Measurements from ENCODE around the gene SLC39A9. TPM values are rescaled to one million over a fixed set of nuclear protein-coding genes. Genes with fewer than 3 reads are reported as not detected.

Gene SLC39A9
- total RNA-seq, 1 experiment from 2014 or later = 39.8 TPM

DNA sequence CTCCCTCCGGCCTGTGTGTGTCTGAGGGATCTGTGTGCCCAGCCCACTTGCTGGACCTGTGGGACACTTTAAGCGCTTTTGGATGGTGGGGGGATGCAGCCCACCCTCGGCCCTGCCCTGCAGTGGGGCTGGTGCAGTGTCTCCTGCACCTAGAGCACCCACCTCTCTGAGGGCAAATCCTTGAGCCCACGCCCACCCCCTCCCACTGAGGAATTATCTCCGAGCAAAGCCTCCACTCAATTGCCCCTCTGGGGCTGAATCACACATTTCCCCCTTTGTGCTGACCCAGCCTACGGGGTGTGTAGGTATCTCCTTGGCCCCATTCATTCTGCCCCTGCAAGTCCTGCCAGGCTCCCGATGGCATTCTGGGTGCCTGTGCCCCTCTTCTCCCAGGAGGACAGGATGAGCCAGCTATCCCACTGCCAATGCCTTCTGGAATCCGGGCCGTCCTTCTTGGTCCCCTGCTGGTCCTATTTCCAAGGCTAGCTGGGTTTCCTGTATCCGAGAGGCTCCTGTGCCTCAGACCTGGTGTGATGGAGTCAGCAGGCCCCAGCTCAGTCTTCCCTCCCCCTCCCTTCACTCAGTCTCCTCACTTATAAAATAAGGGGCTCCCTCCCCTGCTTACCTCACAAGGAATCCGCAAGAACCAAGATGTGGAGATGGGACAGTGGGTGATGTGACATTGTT lies 49.3 kb upstream of the SLC39A9 start:
- H3K27me3 ChIP-seq (ENCODE audit: insufficient read depth, low read length) = no peaks in the 10 kb centered on the region
- TF ChIP-seq, protein P1, sequence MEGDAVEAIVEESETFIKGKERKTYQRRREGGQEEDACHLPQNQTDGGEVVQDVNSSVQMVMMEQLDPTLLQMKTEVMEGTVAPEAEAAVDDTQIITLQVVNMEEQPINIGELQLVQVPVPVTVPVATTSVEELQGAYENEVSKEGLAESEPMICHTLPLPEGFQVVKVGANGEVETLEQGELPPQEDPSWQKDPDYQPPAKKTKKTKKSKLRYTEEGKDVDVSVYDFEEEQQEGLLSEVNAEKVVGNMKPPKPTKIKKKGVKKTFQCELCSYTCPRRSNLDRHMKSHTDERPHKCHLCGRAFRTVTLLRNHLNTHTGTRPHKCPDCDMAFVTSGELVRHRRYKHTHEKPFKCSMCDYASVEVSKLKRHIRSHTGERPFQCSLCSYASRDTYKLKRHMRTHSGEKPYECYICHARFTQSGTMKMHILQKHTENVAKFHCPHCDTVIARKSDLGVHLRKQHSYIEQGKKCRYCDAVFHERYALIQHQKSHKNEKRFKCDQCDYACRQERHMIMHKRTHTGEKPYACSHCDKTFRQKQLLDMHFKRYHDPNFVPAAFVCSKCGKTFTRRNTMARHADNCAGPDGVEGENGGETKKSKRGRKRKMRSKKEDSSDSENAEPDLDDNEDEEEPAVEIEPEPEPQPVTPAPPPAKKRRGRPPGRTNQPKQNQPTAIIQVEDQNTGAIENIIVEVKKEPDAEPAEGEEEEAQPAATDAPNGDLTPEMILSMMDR (conservative IDR thresholded peaks at IDR 0.05) = no peak
- 0 out of 7 replicates have a peak overlapping the region, but pooled peaks of 1 of the 3 experiments have one; percentile 28 for H3K27ac Mint-ChIP-seq
- H3K27me3 Mint-ChIP-seq (ENCODE audit: low read depth) = no peaks in the 10 kb centered on the region; the same call in 1 of the 2 replicates
- H2BK5ac ChIP-seq (ENCODE audit: insufficient read length, low read length) = no peak overlapping the region
- no peaks in the 10 kb centered on the region for H3K9me3 ChIP-seq (ENCODE audit: control insufficient read depth, low read depth, low read length)
- H2BK15ac ChIP-seq (ENCODE audit: low read depth, low read length) = no peak overlapping the region
- no peak overlapping the region for H3T11ph ChIP-seq (ENCODE audit: low read length)
- no peak overlapping the region for H2BK20ac ChIP-seq (ENCODE audit: low read depth, low read length, poor library complexity, severe bottlenecking)
- peaks cover 22 to 38% of the 10 kb centered on the region in 2 experiments for H3K4me1 Mint-ChIP-seq
- H3K4me2 ChIP-seq (ENCODE audit: insufficient read depth, insufficient read length, low read length) = no peak overlapping the region
- no peak overlapping the region for H3K27ac ChIP-seq (ENCODE audit: insufficient read length, low read depth, low read length)
- no peak overlapping the region for H3K23ac ChIP-seq (ENCODE audit: insufficient read length, low read depth, low read length)
- H3K18ac ChIP-seq (ENCODE audit: insufficient read length, low read depth, low read length) = no peak overlapping the region
- H3K23me2 ChIP-seq (ENCODE audit: insufficient read length, low read depth, low read length, poor library complexity, severe bottlenecking) = no peaks in the 10 kb centered on the region
- no peaks in the 10 kb centered on the region for H3K79me1 ChIP-seq (ENCODE audit: insufficient read depth, low read depth, low read length, poor library complexity, severe bottlenecking)
- peaks cover 2% of the 10 kb centered on the region; the same call in 1 of the 2 replicates for H3K79me2 ChIP-seq (ENCODE audit: insufficient read depth, low read length)
- H3K9me3 Mint-ChIP-seq = no peaks in the 10 kb centered on the region
- no peak overlapping the region for H3K9ac ChIP-seq (ENCODE audit: extremely low read depth, insufficient read length, low read length)
- H4K20me1 ChIP-seq (ENCODE audit: control insufficient read depth, insufficient read depth, insufficient read length) = no peaks in the 10 kb centered on the region
- no peak for DNase-seq
- H2AFZ ChIP-seq (ENCODE audit: low read length) = no peak overlapping the region
- H3K36me3 Mint-ChIP-seq (ENCODE audit: insufficient read depth in 1 of 3, low read depth in 3 of 3) = no peaks in the 10 kb centered on the region
- no peak overlapping the region for H2BK120ac ChIP-seq (ENCODE audit: low read depth, low read length, poor library complexity, severe bottlenecking)
- H3K14ac ChIP-seq (ENCODE audit: insufficient read depth, low read length) = no peak overlapping the region
- WGBS (ENCODE audit: extremely low coverage, insufficient read length, low lambda C conversion rate) = no CpG with 5 or more reads among the region's 11 CpGs
- H4K91ac ChIP-seq (ENCODE audit: insufficient read length, low read depth, low read length) = no peak overlapping the region
- H3K4ac ChIP-seq (ENCODE audit: low read depth, low read length) = no peak overlapping the region
- no peak overlapping the region for H4K5ac ChIP-seq (ENCODE audit: insufficient read length, low read depth, low read length)
- no peak overlapping the region; a peak in 1 of 5 replicates for H3K4me3 Mint-ChIP-seq
- H3K4me1 ChIP-seq (ENCODE audit: insufficient read depth, low read length) = no peaks in the 10 kb centered on the region
- H2AK5ac ChIP-seq (ENCODE audit: insufficient read length, low read length) = no peak overlapping the region
- no peak overlapping the region for H3K56ac ChIP-seq (ENCODE audit: insufficient read length, low read depth, low read length)
- no peak overlapping the region for H4K8ac ChIP-seq (replicated peaks; ENCODE audit: insufficient read length, low read depth, low read length)
- H2BK12ac ChIP-seq (ENCODE audit: insufficient read length, low read depth, low read length) = no peak overlapping the region
